ENCODE data around the gene DNAI4.
"Not testable (repeated sequence)": the region's sequence is repeated elsewhere in the genome, so short reads cannot be mapped to it uniquely, and the experiment has no call there.

DNAI4 gene

DNA sequence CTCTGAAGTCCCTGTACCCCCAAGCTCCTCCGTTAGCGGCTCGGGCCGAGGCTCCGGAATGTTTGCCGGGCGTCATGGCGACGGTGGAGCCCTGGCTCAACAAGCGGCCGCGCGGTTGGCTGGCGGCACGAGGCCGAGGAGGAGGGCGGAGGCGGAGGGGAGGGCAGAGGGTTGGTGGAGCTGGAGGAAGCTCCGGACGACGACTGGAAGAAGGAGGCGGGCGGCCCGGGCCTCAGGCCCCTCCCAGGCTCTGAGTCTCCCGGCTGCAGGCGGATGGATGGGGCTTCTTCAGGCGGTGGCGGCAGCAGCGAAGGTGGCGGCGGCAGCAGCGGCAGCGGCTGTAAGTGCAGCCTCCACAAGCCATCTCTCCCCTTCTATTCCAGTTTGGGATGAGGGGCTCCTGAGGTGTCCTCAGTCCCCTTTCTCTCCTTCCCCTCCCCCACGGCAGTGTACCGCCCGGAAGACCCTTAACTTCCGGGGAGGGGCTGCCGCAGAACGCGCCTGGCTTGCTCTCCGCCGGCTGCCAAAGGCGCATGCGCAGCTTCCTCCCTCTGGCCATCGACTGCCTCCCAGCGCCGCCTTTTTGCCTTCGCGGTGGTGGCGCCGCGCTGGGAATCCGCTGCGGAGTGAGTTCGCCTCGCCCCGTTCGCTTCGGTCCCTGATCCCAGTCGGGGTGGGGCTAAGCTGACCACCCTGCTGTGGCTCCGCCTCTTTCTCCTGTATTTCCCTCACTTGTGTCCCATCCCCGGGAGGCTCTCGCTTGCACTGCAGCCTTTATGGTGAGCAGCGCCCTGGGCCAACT is at the start of gene DNAI4, which contains the start of gene MIER1:
TSS of gene DNAI4 (minus strand) at position 101 of the 802 bp plus-strand sequence. CDS start at position 76, 25 bp downstream.
TSS of gene MIER1 (plus strand) at position 235 of the 802 bp plus-strand sequence. CDS start at position 274, 39 bp downstream.
- peak; percentile 23 for TF ChIP-seq CTCF (IDR thresholded peaks at IDR 0.05; ENCODE audit: borderline replicate concordance, control extremely low read depth, extremely low read depth, insufficient read depth, missing control alignments)
- peak; percentile 99 for DNase-seq (ENCODE audit: low spot score)
- in situ Hi-C loops (cut with MboI; ENCODE audit: low sequenced_read_pairs, unreplicated experiment) = loop anchor here (25.0 kb wide), 1 partner anchor 588 kb away; no protein-coding TSS in a partner anchor

DNA sequence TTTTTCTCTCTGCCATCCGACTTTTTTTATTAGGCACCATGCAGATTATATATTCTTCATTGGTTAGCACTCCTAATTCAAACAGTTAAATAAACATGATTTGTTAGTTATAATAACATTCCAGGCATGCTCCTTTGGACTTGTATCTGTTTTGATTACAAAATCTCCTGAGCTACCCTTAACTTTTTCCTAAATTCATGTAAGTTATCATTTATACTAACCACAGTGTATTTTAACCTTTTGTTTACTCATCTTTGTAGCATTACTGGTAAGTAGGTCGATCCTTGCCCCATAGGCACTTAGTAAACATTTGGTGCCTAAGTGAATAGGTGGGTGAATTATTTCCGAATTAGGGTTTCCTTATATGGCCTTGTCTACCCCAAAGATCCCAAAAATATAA is 43.9 kb upstream of the DNAI4 start:
- no peak for DNase-seq (ENCODE audit: low spot score)
- in situ Hi-C loops (cut with MboI; ENCODE audit: low sequenced_read_pairs, unreplicated experiment) = no loop called here
- TF ChIP-seq CTCF (IDR thresholded peaks at IDR 0.05; ENCODE audit: borderline replicate concordance, control extremely low read depth, extremely low read depth, insufficient read depth, missing control alignments) = no peak

GRCh38 chr1:66966188-66966873 is 41.7 kb upstream of the DNAI4 start:
- in situ Hi-C loops (cut with MboI; ENCODE audit: low sequenced_read_pairs, unreplicated experiment); DNase-seq (ENCODE audit: low spot score): not testable (repeated sequence)

DNA sequence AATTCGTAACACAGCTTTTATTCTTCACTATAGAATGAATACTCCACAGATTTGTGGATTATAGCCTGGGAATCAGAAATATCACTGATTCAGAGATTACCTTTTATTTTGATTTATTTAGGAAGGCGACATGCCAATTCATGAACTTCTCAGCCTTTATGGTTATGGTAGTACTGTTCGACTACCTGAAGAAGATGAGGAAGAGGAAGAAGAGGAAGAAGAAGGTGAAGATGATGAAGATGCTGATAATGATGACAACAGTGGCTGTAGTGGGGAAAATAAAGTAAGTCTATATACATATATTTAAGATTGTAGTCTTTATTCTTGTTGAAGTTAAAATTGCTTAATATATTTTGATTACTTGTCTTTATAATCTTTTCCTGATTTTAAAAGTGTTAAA is 33.3 kb upstream of the DNAI4 start:
- no peak for TF ChIP-seq CTCF (IDR thresholded peaks at IDR 0.05; ENCODE audit: borderline replicate concordance, control extremely low read depth, extremely low read depth, insufficient read depth, missing control alignments)
- in situ Hi-C loops (cut with MboI; ENCODE audit: low sequenced_read_pairs, unreplicated experiment) = no loop called here
- no peak for DNase-seq (ENCODE audit: low spot score)

- peak; percentile 16 for DNase-seq (ENCODE audit: low spot score)
- in situ Hi-C loops (cut with MboI; ENCODE audit: low sequenced_read_pairs, unreplicated experiment) = no loop called here
- no peak for TF ChIP-seq CTCF (IDR thresholded peaks at IDR 0.05; ENCODE audit: borderline replicate concordance, control extremely low read depth, extremely low read depth, insufficient read depth, missing control alignments)
Observed at GRCh38 chr1:66954208-66954607, 29.6 kb upstream of the DNAI4 start.

- no peak for TF ChIP-seq CTCF (IDR thresholded peaks at IDR 0.05; ENCODE audit: borderline replicate concordance, control extremely low read depth, extremely low read depth, insufficient read depth, missing control alignments)
- in situ Hi-C loops (cut with MboI; ENCODE audit: low sequenced_read_pairs, unreplicated experiment) = no loop called here
- DNase-seq (ENCODE audit: low spot score) = no peak
Observed at GRCh38 chr1:66951513-66951912, 26.9 kb upstream of the DNAI4 start.

DNA sequence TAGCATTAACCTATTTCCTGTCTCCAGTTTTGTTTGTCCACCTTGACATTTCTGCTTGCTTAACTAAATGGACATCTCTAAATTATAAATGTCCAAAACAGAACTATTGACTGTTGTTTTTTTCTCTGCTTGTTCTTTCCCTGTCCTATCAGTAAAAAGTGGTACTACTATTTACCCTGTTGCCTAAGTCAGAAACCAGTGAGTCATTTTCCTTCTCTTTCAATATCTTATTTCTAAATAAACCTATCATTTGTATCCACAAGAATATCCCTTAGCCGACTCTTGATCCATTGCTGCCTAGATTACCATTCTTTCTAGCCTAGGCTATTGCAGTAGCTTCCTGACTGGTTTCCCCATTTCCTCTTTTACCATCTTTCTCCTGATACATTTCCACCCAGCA is 22.6 kb upstream of the DNAI4 start:
- no peak for TF ChIP-seq CTCF (IDR thresholded peaks at IDR 0.05; ENCODE audit: borderline replicate concordance, control extremely low read depth, extremely low read depth, insufficient read depth, missing control alignments)
- in situ Hi-C loops (cut with MboI; ENCODE audit: low sequenced_read_pairs, unreplicated experiment) = loop anchor here (25.0 kb wide), 1 partner anchor 610 kb away; no protein-coding TSS in a partner anchor
- no peak for DNase-seq (ENCODE audit: low spot score)
